PC-3 (cell line): ENCODE measurements around the gene TRIM31. TPM values are rescaled to one million over a fixed set of nuclear protein-coding genes. Genes with fewer than 3 reads are reported as not detected.

Experiments
- ATAC-seq: fragments of 200-7000 bp; cut with Tn5 transposase; 2 replicates; pipeline ENCODE4 v1.9.1; 2020; ENCODE audit warnings: mild to moderate bottlenecking, moderate library complexity
- BruUV-seq: library from RNA; stranded (reverse); fragments of 400-500 nt; replicated peaks from 2 replicates; lab custom pipeline; 2021; lab: Mats Ljungman, UMichigan
- CTCF ChIA-PET: fragments of 300-600 bp; sonication (Branson Sonifier 250); formaldehyde crosslinking; loops from one replicate; lab custom pipeline; 2022; ENCODE audit warnings: antibody characterized with exemption; lab: Charles Lee
- POLR2A ChIA-PET: fragments of 300-600 bp; sonication (Branson Sonifier 250); formaldehyde crosslinking; loops from one replicate; lab custom pipeline; 2022; ENCODE audit warnings: antibody characterized with exemption; ENCODE audit not compliant: unreplicated experiment; lab: Charles Lee
- DNase-seq: peaks from one replicate; pipeline ENCODE4 v3.0.0-alpha.2; 2015
- H2AFZ ChIP-seq: fragments of 300-600 bp; sonication (generic); 2 replicates; pipeline ENCODE4 v1.6.0; 2016; ENCODE audit warnings: antibody characterized with exemption, low read length
- H3F3A ChIP-seq: fragments of 300-600 bp; sonication (generic); one replicate; pipeline ENCODE4 v1.6.0; 2017; ENCODE audit warnings: antibody characterized with exemption, low read length, control low read depth, mild to moderate bottlenecking; ENCODE audit not compliant: unreplicated experiment
- H3K27ac ChIP-seq: fragments of 300-600 bp; sonication (generic); 2 replicates; pipeline ENCODE4 v1.5.1; 2016; ENCODE audit warnings: mild to moderate bottlenecking, low read length
- H3K27me3 ChIP-seq: fragments of 300-600 bp; sonication (generic); 2 replicates; pipeline ENCODE4 v1.6.1; 2016; ENCODE audit warnings: low read length, mixed read lengths
- H3K36me3 ChIP-seq: fragments of 300-600 bp; sonication (generic); 2 replicates; pipeline ENCODE4 v1.6.1; 2016; ENCODE audit warnings: low read depth, mixed run types, low read length, mixed read lengths
- H3K4me1 ChIP-seq: fragments of 300-600 bp; sonication (generic); 2 replicates; pipeline ENCODE4 v1.5.1; 2016; ENCODE audit warnings: low read length; ENCODE audit not compliant: insufficient read depth
- H3K4me2 ChIP-seq: fragments of 300-600 bp; sonication (generic); 2 replicates; pipeline ENCODE4 v1.6.0; 2016; ENCODE audit warnings: low read length
- H3K4me3 ChIP-seq: fragments of 300-600 bp; sonication (generic); 2 replicates; pipeline ENCODE4 v1.5.1; 2016; ENCODE audit warnings: mild to moderate bottlenecking, low read length, mixed read lengths
- H3K79me2 ChIP-seq: fragments of 300-600 bp; sonication (generic); 2 replicates; pipeline ENCODE4 v1.6.1; 2017; ENCODE audit warnings: low read length, mixed read lengths
- H3K9ac ChIP-seq: fragments of 300-600 bp; sonication (generic); 2 replicates; pipeline ENCODE4 v1.6.0; 2016; ENCODE audit warnings: mild to moderate bottlenecking, low read length
- H3K9me2 ChIP-seq: fragments of 300-600 bp; sonication (generic); replicated peaks from 2 replicates; pipeline ENCODE4 v1.6.1; 2016; ENCODE audit warnings: mixed run types, low read length, mixed read lengths
- H3K9me3 ChIP-seq: fragments of 300-600 bp; sonication (generic); 2 replicates; pipeline ENCODE4 v1.6.1; 2016; ENCODE audit warnings: low read length, mixed read lengths
- H4K20me1 ChIP-seq: fragments of 300-600 bp; sonication (generic); 2 replicates; pipeline ENCODE4 v1.6.1; 2016; ENCODE audit warnings: low read length, mixed read lengths
- EZH2 ChIP-seq: fragments of 300-600 bp; sonication (generic); IDR thresholded peaks from one replicate; pipeline ENCODE4 v1.6.1; 2017; ENCODE audit warnings: antibody characterized with exemption, mild to moderate bottlenecking, low read length; ENCODE audit not compliant: unreplicated experiment
- EZH2phosphoT487 ChIP-seq: fragments of 300-600 bp; sonication (generic); IDR thresholded peaks from 2 replicates; pipeline ENCODE4 v1.6.1; 2018; ENCODE audit warnings: mild to moderate bottlenecking, antibody characterized with exemption, low read length, borderline replicate concordance
- intact Hi-C: fragments of 100-400 bp; cut with micrococcal nuclease; formaldehyde crosslinking; loops from 2 replicates; pipeline ENCODE4 v1.9.0; 2023
- total RNA-seq: library from RNA; depleted of rRNA; stranded (reverse); fragments of >200 nt; gene quantifications from 2 replicates; pipeline ENCODE4 v1.2.3, GENCODE V29; 2014
- TF ChIP-seq, protein P1 (sequence below): fragments of 300-600 bp; sonication (generic); conservative IDR thresholded peaks from 2 replicates; pipeline ENCODE4 v1.5.1; 2017; ENCODE audit warnings: antibody characterized with exemption, low read depth, mild to moderate bottlenecking, low read length

Gene TRIM31
- total RNA-seq, 1 experiment from 2014 or later = 0.11 TPM

GRCh38 chr6:30160785-30161531 lies 48.1 kb upstream of the TRIM31 start, which contains the start of gene TRIM10:
TSS of gene TRIM10 (minus strand) at chr6:30161211. CDS start at chr6:30160858, 353 bp downstream.
- DNase-seq (no peak), ATAC-seq (no peak)
- Histone ChIP-seq H3K9ac (no peak within 1 kb of the TSS), H3K27me3 (no peaks in the 10 kb centered on the region), H3K4me2 (no peak within 1 kb of the TSS), H3K36me3 (no peaks in the 10 kb centered on the region), H3K9me3 (no peaks in the 10 kb centered on the region), H3K4me1 (peaks cover 11% of the 10 kb centered on the region), H4K20me1 (no peaks in the 10 kb centered on the region), H3F3A (no peaks in the 10 kb centered on the region), H3K9me2 (no peaks in the 10 kb centered on the region), H3K27ac (no peak within 1 kb of the TSS), H2AFZ (no peak within 1 kb of the TSS), H3K4me3 (no peak within 1 kb of the TSS), H3K79me2 (no peaks in the 10 kb centered on the region)
- TF ChIP-seq, protein P1, sequence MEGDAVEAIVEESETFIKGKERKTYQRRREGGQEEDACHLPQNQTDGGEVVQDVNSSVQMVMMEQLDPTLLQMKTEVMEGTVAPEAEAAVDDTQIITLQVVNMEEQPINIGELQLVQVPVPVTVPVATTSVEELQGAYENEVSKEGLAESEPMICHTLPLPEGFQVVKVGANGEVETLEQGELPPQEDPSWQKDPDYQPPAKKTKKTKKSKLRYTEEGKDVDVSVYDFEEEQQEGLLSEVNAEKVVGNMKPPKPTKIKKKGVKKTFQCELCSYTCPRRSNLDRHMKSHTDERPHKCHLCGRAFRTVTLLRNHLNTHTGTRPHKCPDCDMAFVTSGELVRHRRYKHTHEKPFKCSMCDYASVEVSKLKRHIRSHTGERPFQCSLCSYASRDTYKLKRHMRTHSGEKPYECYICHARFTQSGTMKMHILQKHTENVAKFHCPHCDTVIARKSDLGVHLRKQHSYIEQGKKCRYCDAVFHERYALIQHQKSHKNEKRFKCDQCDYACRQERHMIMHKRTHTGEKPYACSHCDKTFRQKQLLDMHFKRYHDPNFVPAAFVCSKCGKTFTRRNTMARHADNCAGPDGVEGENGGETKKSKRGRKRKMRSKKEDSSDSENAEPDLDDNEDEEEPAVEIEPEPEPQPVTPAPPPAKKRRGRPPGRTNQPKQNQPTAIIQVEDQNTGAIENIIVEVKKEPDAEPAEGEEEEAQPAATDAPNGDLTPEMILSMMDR = no peak
- no peak for TF ChIP-seq EZH2phosphoT487
- no peak for TF ChIP-seq EZH2
- ChIA-PET POLR2A (no interaction called here), CTCF (no interaction called here)
- BruUV-seq = no TSS peak
- intact Hi-C loops = no loop called here

- Histone ChIP-seq H2AFZ (no peak overlapping the region), H3K4me3 (no peak overlapping the region), H3K9ac (no peak overlapping the region), H3K27me3 (no peaks in the 10 kb centered on the region), H3K4me1 (peaks cover 19% of the 10 kb centered on the region), H3K9me3 (no peaks in the 10 kb centered on the region), H3K36me3 (no peaks in the 10 kb centered on the region), H4K20me1 (no peaks in the 10 kb centered on the region), H3K27ac (no peak overlapping the region), H3K4me2 (no peak overlapping the region), H3K9me2 (no peaks in the 10 kb centered on the region), H3K79me2 (no peaks in the 10 kb centered on the region), H3F3A (peaks cover 1% of the 10 kb centered on the region)
- ChIA-PET POLR2A (no interaction called here), CTCF (no interaction called here)
- ATAC-seq = no peak
- no peak for TF ChIP-seq EZH2
- TF ChIP-seq, protein P1 = no peak
- no peak for TF ChIP-seq EZH2phosphoT487
- BruUV-seq = no TSS peak
- intact Hi-C loops = no loop called here
- DNase-seq = no peak
Observed at GRCh38 chr6:30160008-30160784, 47.3 kb upstream of the TRIM31 start.
